ENCODE data around the gene ZSCAN22. TPM values are rescaled to one million over a fixed set of nuclear protein-coding genes. Genes with fewer than 3 reads are reported as not detected.

Gene ZSCAN22
- total and polyA plus RNA-seq, 2 experiments from 2014 or later, result 0.86 to 2.9 TPM

DNA sequence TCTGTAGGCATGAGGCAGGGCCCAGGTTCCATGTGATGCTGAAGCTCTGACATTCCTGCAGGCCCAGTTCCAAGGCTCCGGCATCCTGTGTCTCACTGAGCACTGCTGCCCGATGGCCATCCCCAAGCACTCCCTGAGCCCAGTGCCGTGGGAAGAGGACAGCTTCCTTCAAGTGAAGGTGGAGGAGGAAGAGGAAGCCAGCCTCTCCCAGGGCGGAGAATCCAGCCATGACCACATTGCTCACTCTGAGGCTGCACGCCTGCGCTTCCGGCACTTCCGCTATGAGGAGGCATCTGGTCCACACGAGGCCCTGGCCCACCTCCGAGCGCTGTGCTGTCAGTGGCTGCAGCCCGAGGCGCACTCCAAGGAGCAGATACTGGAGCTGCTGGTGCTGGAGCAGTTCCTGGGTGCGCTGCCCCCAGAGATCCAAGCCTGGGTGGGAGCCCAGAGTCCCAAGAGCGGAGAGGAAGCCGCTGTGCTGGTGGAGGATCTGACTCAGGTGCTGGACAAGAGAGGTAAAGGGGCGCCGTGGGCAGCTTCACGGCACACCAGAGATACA, 8.0 kb downstream of the ZSCAN22 start:
- Histone ChIP-seq H3K9me2 (ENCODE audit: insufficient read depth) (no peaks in the 10 kb centered on the region), H3F3A (replicated peaks; ENCODE audit: low read depth) (no peaks in the 10 kb centered on the region), H4K20me1 (replicated peaks; ENCODE audit: insufficient read depth) (peaks cover 4% of the 10 kb centered on the region; the same call in 1 of the 2 replicates), H3K4me3 (no peak overlapping the region), H3K27me3 (ENCODE audit: insufficient read depth) (no peaks in the 10 kb centered on the region), H3K27ac (ENCODE audit: low read depth) (no peak overlapping the region), H3K4me2 (no peak overlapping the region), H3K4me1 (ENCODE audit: insufficient read depth) (no peaks in the 10 kb centered on the region), H3K36me3 (ENCODE audit: insufficient read depth) (no peaks in the 10 kb centered on the region), H3K79me2 (replicated peaks; ENCODE audit: insufficient read depth) (no peaks in the 10 kb centered on the region), H2AFZ (no peak overlapping the region)
- H3K4me1 Mint-ChIP-seq, result no peaks in the 10 kb centered on the region; the same call in 2 of the 3 replicates
- no peak overlapping the region for H3K27ac Mint-ChIP-seq
- DNase-seq (ENCODE audit: low spot score), result no peak
- H3K27me3 Mint-ChIP-seq (ENCODE audit: insufficient read depth, low read depth, poor library complexity), result no peaks in the 10 kb centered on the region
- H3K9me3 Mint-ChIP-seq, result peaks cover 3% of the 10 kb centered on the region; the same call in 2 of the 3 replicates
- H3K36me3 Mint-ChIP-seq (ENCODE audit: low read depth), result peaks cover 24% of the 10 kb centered on the region
- no peak overlapping the region for H3K4me3 Mint-ChIP-seq
- no peak for ATAC-seq
- no peak for TF ChIP-seq STAT1 (IDR thresholded peaks at IDR 0.05; ENCODE audit: unreplicated experiment)
- TF ChIP-seq NANOG (IDR thresholded peaks at IDR 0.05; ENCODE audit: borderline replicate concordance), result no peak
- TF ChIP-seq, protein P1, sequence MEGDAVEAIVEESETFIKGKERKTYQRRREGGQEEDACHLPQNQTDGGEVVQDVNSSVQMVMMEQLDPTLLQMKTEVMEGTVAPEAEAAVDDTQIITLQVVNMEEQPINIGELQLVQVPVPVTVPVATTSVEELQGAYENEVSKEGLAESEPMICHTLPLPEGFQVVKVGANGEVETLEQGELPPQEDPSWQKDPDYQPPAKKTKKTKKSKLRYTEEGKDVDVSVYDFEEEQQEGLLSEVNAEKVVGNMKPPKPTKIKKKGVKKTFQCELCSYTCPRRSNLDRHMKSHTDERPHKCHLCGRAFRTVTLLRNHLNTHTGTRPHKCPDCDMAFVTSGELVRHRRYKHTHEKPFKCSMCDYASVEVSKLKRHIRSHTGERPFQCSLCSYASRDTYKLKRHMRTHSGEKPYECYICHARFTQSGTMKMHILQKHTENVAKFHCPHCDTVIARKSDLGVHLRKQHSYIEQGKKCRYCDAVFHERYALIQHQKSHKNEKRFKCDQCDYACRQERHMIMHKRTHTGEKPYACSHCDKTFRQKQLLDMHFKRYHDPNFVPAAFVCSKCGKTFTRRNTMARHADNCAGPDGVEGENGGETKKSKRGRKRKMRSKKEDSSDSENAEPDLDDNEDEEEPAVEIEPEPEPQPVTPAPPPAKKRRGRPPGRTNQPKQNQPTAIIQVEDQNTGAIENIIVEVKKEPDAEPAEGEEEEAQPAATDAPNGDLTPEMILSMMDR (conservative IDR thresholded peaks at IDR 0.05; ENCODE audit: low read depth in 2 of 2), result no peak
- TF ChIP-seq, protein P2, sequence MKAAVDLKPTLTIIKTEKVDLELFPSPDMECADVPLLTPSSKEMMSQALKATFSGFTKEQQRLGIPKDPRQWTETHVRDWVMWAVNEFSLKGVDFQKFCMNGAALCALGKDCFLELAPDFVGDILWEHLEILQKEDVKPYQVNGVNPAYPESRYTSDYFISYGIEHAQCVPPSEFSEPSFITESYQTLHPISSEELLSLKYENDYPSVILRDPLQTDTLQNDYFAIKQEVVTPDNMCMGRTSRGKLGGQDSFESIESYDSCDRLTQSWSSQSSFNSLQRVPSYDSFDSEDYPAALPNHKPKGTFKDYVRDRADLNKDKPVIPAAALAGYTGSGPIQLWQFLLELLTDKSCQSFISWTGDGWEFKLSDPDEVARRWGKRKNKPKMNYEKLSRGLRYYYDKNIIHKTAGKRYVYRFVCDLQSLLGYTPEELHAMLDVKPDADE (IDR thresholded peaks at IDR 0.05), result no peak
- TF ChIP-seq JUNB (IDR thresholded peaks at IDR 0.05; ENCODE audit: unreplicated experiment), result no peak
- no peak for TF ChIP-seq CREB1 (CRISPR knock-in tag; IDR thresholded peaks at IDR 0.05; ENCODE audit: low read depth)
- TF ChIP-seq, protein P3, sequence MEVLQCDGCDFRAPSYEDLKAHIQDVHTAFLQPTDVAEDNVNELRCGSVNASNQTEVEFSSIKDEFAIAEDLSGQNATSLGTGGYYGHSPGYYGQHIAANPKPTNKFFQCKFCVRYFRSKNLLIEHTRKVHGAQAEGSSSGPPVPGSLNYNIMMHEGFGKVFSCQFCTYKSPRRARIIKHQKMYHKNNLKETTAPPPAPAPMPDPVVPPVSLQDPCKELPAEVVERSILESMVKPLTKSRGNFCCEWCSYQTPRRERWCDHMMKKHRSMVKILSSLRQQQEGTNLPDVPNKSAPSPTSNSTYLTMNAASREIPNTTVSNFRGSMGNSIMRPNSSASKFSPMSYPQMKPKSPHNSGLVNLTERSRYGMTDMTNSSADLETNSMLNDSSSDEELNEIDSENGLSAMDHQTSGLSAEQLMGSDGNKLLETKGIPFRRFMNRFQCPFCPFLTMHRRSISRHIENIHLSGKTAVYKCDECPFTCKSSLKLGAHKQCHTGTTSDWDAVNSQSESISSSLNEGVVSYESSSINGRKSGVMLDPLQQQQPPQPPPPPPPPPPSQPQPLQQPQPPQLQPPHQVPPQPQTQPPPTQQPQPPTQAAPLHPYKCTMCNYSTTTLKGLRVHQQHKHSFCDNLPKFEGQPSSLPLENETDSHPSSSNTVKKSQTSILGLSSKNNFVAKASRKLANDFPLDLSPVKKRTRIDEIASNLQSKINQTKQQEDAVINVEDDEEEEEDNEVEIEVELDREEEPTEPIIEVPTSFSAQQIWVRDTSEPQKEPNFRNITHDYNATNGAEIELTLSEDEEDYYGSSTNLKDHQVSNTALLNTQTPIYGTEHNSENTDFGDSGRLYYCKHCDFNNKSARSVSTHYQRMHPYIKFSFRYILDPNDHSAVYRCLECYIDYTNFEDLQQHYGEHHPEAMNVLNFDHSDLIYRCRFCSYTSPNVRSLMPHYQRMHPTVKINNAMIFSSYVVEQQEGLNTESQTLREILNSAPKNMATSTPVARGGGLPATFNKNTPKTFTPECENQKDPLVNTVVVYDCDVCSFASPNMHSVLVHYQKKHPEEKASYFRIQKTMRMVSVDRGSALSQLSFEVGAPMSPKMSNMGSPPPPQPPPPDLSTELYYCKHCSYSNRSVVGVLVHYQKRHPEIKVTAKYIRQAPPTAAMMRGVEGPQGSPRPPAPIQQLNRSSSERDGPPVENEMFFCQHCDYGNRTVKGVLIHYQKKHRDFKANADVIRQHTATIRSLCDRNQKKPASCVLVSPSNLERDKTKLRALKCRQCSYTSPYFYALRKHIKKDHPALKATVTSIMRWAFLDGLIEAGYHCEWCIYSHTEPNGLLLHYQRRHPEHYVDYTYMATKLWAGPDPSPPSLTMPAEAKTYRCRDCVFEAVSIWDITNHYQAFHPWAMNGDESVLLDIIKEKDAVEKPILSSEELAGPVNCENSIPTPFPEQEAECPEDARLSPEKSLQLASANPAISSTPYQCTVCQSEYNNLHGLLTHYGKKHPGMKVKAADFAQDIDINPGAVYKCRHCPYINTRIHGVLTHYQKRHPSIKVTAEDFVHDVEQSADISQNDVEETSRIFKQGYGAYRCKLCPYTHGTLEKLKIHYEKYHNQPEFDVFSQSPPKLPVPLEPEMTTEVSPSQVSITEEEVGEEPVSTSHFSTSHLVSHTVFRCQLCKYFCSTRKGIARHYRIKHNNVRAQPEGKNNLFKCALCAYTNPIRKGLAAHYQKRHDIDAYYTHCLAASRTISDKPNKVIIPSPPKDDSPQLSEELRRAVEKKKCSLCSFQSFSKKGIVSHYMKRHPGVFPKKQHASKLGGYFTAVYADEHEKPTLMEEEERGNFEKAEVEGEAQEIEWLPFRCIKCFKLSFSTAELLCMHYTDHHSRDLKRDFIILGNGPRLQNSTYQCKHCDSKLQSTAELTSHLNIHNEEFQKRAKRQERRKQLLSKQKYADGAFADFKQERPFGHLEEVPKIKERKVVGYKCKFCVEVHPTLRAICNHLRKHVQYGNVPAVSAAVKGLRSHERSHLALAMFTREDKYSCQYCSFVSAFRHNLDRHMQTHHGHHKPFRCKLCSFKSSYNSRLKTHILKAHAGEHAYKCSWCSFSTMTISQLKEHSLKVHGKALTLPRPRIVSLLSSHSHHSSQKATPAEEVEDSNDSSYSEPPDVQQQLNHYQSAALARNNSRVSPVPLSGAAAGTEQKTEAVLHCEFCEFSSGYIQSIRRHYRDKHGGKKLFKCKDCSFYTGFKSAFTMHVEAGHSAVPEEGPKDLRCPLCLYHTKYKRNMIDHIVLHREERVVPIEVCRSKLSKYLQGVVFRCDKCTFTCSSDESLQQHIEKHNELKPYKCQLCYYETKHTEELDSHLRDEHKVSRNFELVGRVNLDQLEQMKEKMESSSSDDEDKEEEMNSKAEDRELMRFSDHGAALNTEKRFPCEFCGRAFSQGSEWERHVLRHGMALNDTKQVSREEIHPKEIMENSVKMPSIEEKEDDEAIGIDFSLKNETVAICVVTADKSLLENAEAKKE (CRISPR knock-in tag; IDR thresholded peaks at IDR 0.05), result no peak
- no peak for TF ChIP-seq POLR2AphosphoS5 (IDR thresholded peaks at IDR 0.05; ENCODE audit: low read depth)
- TF ChIP-seq ZNF331 (CRISPR knock-in tag; IDR thresholded peaks at IDR 0.05; ENCODE audit: low read depth), result no peak
- no peak for TF ChIP-seq EZH2 (IDR thresholded peaks at IDR 0.05; ENCODE audit: low read depth, unreplicated experiment)
- no peak for TF ChIP-seq ZNF114 (CRISPR knock-in tag; IDR thresholded peaks at IDR 0.05)
- TF ChIP-seq, protein P4, sequence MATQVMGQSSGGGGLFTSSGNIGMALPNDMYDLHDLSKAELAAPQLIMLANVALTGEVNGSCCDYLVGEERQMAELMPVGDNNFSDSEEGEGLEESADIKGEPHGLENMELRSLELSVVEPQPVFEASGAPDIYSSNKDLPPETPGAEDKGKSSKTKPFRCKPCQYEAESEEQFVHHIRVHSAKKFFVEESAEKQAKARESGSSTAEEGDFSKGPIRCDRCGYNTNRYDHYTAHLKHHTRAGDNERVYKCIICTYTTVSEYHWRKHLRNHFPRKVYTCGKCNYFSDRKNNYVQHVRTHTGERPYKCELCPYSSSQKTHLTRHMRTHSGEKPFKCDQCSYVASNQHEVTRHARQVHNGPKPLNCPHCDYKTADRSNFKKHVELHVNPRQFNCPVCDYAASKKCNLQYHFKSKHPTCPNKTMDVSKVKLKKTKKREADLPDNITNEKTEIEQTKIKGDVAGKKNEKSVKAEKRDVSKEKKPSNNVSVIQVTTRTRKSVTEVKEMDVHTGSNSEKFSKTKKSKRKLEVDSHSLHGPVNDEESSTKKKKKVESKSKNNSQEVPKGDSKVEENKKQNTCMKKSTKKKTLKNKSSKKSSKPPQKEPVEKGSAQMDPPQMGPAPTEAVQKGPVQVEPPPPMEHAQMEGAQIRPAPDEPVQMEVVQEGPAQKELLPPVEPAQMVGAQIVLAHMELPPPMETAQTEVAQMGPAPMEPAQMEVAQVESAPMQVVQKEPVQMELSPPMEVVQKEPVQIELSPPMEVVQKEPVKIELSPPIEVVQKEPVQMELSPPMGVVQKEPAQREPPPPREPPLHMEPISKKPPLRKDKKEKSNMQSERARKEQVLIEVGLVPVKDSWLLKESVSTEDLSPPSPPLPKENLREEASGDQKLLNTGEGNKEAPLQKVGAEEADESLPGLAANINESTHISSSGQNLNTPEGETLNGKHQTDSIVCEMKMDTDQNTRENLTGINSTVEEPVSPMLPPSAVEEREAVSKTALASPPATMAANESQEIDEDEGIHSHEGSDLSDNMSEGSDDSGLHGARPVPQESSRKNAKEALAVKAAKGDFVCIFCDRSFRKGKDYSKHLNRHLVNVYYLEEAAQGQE (IDR thresholded peaks at IDR 0.05; ENCODE audit: unreplicated experiment), result no peak

All from GM23338 (cell line).